MCF 10A (cell line): ENCODE data around the gene CEMP1. TPM values are rescaled to one million over a fixed set of nuclear protein-coding genes. Genes with fewer than 3 reads are reported as not detected.

Experiments
- BruUV-seq: library from RNA; stranded (reverse); fragments of 400-500 nt; replicated peaks from 2 replicates; lab custom pipeline; 2021; lab: Mats Ljungman, UMichigan
- CTCF ChIA-PET: fragments of 300-600 bp; sonication (Branson Sonifier 250); formaldehyde crosslinking; extraction: SDS; loops from one replicate; lab custom pipeline; 2021; ENCODE audit warnings: antibody characterized with exemption, inconsistent platforms; lab: Yijun Ruan, JAX
- POLR2A ChIA-PET: fragments of 300-600, 350-650 bp; sonication (Branson Sonifier 250); formaldehyde crosslinking; extraction: SDS; loops from one replicate; lab custom pipeline; 2020; ENCODE audit warnings: antibody characterized with exemption, inconsistent platforms; lab: Yijun Ruan, JAX
- DNase-seq: peaks from one replicate; pipeline ENCODE4 v3.0.0-alpha.2; 2018; ENCODE audit not compliant: unreplicated experiment
- H3K27ac Mint-ChIP-seq: one replicate; pipeline ENCODE4 v1.8.0; 2022; ENCODE audit warnings: mild to moderate bottlenecking, low read depth, mixed read lengths; ENCODE audit not compliant: unreplicated experiment
- H3K27me3 Mint-ChIP-seq: one replicate; pipeline ENCODE4 v1.8.0; 2022; ENCODE audit warnings: mixed read lengths; ENCODE audit not compliant: insufficient read depth, unreplicated experiment
- H3K36me3 Mint-ChIP-seq: one replicate; pipeline ENCODE4 v1.8.0; 2022; ENCODE audit warnings: mild to moderate bottlenecking, moderate library complexity, mixed read lengths; ENCODE audit not compliant: insufficient read depth, unreplicated experiment
- H3K4me1 Mint-ChIP-seq: one replicate; pipeline ENCODE4 v1.8.0; 2022; ENCODE audit warnings: mixed read lengths; ENCODE audit not compliant: insufficient read depth, unreplicated experiment
- H3K4me3 Mint-ChIP-seq: one replicate; pipeline ENCODE4 v1.8.0; 2022; ENCODE audit warnings: mild to moderate bottlenecking, moderate library complexity, mixed read lengths; ENCODE audit not compliant: unreplicated experiment
- H3K9me3 Mint-ChIP-seq: one replicate; pipeline ENCODE4 v1.8.0; 2022; ENCODE audit warnings: mixed read lengths; ENCODE audit not compliant: unreplicated experiment
- CTCF ChIP-seq: fragments of 200-600 bp; IDR thresholded peaks from one replicate; pipeline ENCODE4 v1.8.0; 2022; ENCODE audit warnings: antibody characterized with exemption, mild to moderate bottlenecking; ENCODE audit not compliant: unreplicated experiment
- intact Hi-C: fragments of 100-400 bp; cut with micrococcal nuclease; formaldehyde crosslinking; loops from 2 replicates; pipeline ENCODE4 v1.14.1; 2022
- total RNA-seq: library from RNA; stranded (reverse); gene quantifications from 2 replicates; pipeline ENCODE4 v1.2.3, GENCODE V29; 2022

CEMP1 gene
- total RNA-seq, 1 experiment from 2014 or later: not detected

GRCh38 chr16:2490190-2491105 lies 40.8 kb downstream of the CEMP1 start:
- H3K36me3 Mint-ChIP-seq: no peaks in the 10 kb centered on the region
- no peaks in the 10 kb centered on the region for H3K9me3 Mint-ChIP-seq
- H3K27ac Mint-ChIP-seq: no peak overlapping the region
- no peak for TF ChIP-seq CTCF
- no peak overlapping the region for H3K4me3 Mint-ChIP-seq
- no peak for DNase-seq
- no TSS peak for BruUV-seq
- intact Hi-C loops: no loop called here
- POLR2A ChIA-PET: interaction anchor here (0.7 kb wide), 1 partner anchor 22 kb away, joined by 4 read pairs; no protein-coding TSS in a partner anchor
- CTCF ChIA-PET: interaction anchor here (0.5 to 1.8 kb wide), 3 partner anchors 10 to 51 kb away, joined by 3 to 10 read pairs (median 3); no protein-coding TSS in a partner anchor
- peaks cover 4% of the 10 kb centered on the region for H3K4me1 Mint-ChIP-seq
- H3K27me3 Mint-ChIP-seq: no peaks in the 10 kb centered on the region

- peaks cover 4% of the 10 kb centered on the region for H3K4me1 Mint-ChIP-seq
- no peaks in the 10 kb centered on the region for H3K9me3 Mint-ChIP-seq
- intact Hi-C loops: no loop called here
- BruUV-seq: no TSS peak
- no peak overlapping the region for H3K27ac Mint-ChIP-seq
- H3K4me3 Mint-ChIP-seq: no peak overlapping the region
- no peaks in the 10 kb centered on the region for H3K36me3 Mint-ChIP-seq
- POLR2A ChIA-PET: interaction anchor here (0.6 to 1.3 kb wide), 2 partner anchors 10 to 12 kb away, joined by 3 read pairs; no protein-coding TSS in a partner anchor
- H3K27me3 Mint-ChIP-seq: no peaks in the 10 kb centered on the region
- CTCF ChIA-PET: interaction anchor here (1.8 kb wide), 1 partner anchor 11 kb away, joined by 10 read pairs; no protein-coding TSS in a partner anchor
- no peak for TF ChIP-seq CTCF
- no peak for DNase-seq
Observed at GRCh38 chr16:2489581-2489980, 41.6 kb downstream of the CEMP1 start.

- Mint-ChIP-seq H3K9me3 (no peaks in the 10 kb centered on the region), H3K27me3 (no peaks in the 10 kb centered on the region), H3K36me3 (no peaks in the 10 kb centered on the region), H3K4me3 (no peak overlapping the region), H3K4me1 (peaks cover 4% of the 10 kb centered on the region), H3K27ac (no peak overlapping the region)
- intact Hi-C loops: no loop called here
- ChIA-PET POLR2A (interaction anchor here (0.6 kb wide), 1 partner anchor 115 kb away, joined by 4 read pairs; no protein-coding TSS in a partner anchor), CTCF (interaction anchor here (0.5 kb wide), 1 partner anchor 13 kb away, joined by 3 read pairs; no protein-coding TSS in a partner anchor)
- BruUV-seq: no TSS peak
- no peak for DNase-seq
- no peak for TF ChIP-seq CTCF
Observed at GRCh38 chr16:2487903-2488531, 43.2 kb downstream of the CEMP1 start.

- Mint-ChIP-seq H3K4me3 (no peak overlapping the region), H3K36me3 (no peaks in the 10 kb centered on the region), H3K9me3 (no peaks in the 10 kb centered on the region), H3K27me3 (no peaks in the 10 kb centered on the region), H3K4me1 (peaks cover 4% of the 10 kb centered on the region), H3K27ac (peak overlapping the region; percentile 32)
- CTCF ChIA-PET: interaction anchor here (0.5 kb wide), 1 partner anchor 13 kb away, joined by 3 read pairs; no protein-coding TSS in a partner anchor
- intact Hi-C loops: no loop called here
- BruUV-seq: no TSS peak
- POLR2A ChIA-PET: no interaction called here
- no peak for DNase-seq
- TF ChIP-seq CTCF: no peak
Observed at GRCh38 chr16:2487517-2487842, 43.7 kb downstream of the CEMP1 start.
